Fibroblast of skin of left biceps (primary cell): ENCODE data around the gene ANO6.

Source experiments
- DNase-seq, 2 experiments: peaks; one replicate each; pipeline ENCODE4 v3.0.0-alpha.2; 2013; ENCODE audit warnings: low read depth in 2 of 2

Gene ANO6

DNA sequence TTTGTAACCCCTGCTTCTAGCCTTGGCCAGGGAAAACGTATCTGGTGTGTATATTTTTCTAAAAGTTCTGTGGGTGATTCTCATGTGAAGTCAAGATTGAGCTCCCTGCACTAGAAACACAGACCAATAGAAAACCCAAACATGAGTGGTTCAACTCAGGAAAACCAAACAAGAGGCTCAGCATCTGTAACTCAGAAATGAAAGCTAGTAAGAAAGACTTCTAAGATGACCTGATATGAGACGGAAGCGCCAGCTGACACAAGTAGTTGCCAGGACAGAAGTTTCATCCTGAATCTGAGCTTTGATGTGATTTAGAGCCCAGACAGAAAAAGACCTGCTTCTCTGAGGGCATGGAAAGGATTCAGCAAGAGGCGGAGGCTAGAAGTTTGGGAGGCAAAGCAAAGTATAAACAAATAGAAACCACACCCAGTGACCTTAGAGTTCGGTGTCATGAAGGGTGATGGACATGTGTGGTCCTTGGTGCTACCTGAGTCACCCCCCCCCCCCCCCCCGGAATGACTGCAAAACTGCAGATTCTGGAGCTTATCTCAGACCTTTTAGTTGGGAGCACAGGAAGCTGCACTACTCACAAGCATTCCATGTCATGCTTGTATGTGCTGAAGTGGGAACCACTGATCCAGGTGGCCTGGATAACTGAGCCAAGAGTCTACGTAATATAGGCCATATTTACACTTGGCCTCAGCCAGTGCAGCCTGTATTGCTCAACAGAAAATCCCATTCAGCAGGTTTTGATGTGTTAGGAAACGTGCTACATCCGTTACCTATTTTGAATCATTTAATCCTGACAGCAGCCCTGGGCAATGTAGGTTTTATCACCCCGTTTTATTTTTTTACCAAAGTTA, 191.3 kb downstream of the ANO6 start:
- DNase-seq = no peak

DNA sequence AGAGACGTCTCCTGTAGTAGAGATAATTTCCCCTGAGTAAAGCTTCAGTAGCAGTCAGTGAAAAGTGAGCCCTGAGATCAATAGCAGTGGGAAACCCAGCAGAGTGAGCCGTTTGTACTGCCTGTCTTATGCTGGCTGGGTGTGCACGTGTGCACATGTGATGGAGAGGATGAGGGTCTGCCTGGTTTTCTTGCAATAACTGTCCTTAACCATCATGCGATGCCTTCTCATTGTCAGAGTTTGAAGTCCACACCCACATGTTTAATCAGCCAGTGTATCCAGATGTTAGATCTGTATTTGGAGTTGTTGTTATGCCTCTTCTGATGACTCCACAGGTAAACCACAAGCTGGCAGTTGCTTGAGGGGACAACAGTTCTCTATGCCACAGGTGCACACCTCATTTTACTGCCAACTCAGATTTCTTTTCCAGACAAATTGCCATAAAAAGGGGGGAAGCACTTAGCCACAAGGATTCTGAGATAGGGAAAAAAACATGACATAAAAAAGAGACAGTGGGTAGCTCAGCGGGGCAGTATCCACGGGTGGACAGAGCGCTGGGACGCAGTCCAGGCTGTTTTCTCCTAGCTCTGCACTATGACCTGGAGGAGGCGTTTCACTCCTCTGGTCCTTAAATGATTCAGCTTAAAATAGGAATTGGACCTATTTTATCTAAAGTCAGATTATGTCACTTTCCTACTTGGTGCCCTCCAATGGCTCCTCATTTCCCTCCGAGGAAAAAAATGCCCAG, 192.3 kb downstream of the ANO6 start:
- DNase-seq = no peak

- DNase-seq = no peak
Measured at GRCh38 chr12:45408729-45409114, 192.8 kb downstream of the ANO6 start.

GRCh38 chr12:45409966-45410365, 194.1 kb downstream of the ANO6 start:
- peak in 1 of 2 experiments; percentile 40 for DNase-seq

DNA sequence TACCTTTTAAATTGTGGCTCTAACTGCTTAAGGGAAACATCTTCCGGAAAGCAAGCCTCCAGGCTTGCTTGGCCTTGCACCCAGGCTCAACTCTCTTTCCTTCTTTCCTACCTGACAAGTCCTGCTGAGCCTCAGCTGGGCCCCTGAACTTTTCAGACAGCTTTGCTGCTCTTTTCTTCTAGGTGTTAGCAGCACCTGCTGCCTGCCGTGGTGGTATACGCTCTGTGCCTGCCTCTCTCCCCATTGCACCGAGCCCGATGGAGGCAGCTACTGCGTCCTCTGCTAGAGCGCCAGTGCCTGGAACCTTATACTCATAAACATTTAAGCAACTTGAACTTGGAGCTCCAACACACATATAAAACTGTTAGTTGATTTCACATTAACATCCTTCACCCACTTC, 195.7 kb downstream of the ANO6 start:
- DNase-seq = no peak

- DNase-seq = peak; percentile 86
Measured at GRCh38 chr12:45415393-45415817, 199.5 kb downstream of the ANO6 start.

DNA sequence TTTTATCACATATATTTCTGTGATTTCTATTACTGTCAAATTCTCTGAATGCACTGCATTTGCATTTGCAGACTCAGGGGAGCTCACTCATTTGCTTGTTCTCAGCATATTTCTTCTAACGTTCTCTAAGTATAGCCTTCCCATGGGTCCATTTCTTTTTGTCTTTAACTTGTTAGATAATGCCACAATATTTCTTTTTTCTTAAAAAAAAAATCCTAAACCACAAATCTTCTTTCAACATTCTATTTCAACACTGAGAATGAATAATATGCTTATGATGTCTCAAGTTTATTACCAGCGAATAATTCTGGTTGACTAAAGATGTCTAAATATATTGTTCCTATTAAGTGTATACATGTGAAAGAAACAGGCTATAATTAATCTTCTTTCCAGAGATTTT, 200.2 kb downstream of the ANO6 start:
- DNase-seq = peak in 1 of 2 experiments; percentile 44

GRCh38 chr12:45418520-45418919, 202.6 kb downstream of the ANO6 start:
- DNase-seq = no peak

- DNase-seq = no peak
Measured at GRCh38 chr12:45419317-45419814, 203.5 kb downstream of the ANO6 start.

GRCh38 chr12:45421736-45422135, 205.8 kb downstream of the ANO6 start:
- DNase-seq = no peak

DNA sequence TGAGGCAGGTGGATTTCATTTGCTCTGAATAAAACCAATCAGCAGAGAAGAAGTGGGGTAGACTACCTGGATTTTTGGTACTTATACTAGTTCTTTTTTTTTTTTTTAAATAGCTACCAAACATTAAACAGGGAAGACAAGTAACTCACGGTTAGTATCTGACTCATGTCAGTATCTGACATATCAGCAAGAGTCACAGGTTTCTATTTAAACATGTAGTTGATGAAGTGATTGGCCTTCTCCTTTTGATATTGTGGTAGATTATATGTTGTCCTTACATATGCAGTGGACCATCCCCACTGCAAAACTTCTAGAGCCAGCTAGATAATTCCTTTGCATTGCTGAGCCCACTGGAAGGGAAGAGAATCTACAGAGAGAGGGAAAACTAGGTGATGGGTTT, 208.0 kb downstream of the ANO6 start:
- DNase-seq = no peak

DNA sequence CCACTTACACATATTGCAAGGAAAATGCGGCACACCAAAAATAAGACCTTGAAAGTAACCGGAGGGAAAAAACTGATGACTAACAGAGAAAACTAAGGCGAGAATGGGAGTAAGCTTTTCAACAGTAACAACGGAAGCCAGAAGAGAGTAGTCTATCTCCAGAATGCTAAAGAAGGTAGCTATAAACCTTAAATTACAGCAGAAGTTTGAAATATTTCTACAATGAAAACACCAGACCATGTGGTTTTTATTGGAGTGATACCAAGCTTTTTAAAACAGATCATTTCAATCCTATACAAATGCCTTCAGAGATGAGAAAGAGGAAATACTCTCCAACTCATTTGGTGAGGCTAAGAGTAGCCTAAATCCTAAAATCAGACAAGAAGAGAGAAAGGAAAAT, 209.5 kb downstream of the ANO6 start:
- peak; percentile 67 to 71 for DNase-seq

DNA sequence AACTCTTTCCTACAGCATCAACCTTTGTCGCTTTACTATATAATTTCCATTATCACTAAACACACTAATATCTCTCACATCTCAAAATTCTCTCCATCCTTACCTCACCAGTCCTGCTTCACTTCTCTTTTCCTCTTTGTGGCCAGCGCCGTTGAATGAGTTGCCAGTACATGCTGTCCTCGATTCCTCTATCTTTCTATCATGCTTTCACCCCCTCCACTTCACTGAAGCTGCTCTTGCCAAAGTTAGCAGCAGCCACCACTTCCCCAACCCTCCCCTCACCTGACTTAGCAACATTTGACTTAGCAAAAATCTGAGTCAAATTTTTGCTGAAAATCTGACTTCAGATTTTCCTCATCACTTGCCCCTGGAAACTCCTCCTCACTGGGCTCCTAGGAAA, 210.4 kb downstream of the ANO6 start:
- DNase-seq = no peak

- no peak for DNase-seq
Measured at GRCh38 chr12:45427042-45427441, 211.1 kb downstream of the ANO6 start.

DNA sequence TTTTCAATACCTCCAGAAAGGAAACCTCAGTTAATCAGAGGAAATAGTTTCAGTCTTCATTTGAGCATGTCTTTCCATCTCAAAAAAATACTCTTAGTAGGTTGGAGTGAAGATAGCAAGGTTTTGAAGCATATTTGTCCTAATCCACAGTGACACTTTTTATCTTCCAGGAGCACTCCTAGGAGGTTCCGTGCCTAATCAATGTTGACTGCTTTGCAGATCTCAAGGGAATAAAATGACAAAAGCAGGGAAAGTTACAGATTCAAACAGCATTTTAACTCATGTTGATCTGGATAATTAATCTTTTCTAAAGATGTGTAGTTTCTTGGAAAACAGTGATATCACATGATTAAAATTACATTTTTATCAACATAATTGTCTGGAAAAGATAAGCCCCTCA, 213.9 kb downstream of the ANO6 start:
- no peak for DNase-seq

- no peak for DNase-seq
Measured at GRCh38 chr12:45431126-45431525, 215.2 kb downstream of the ANO6 start.

- DNase-seq = no peak
Measured at GRCh38 chr12:45432710-45433109, 216.8 kb downstream of the ANO6 start.

DNA sequence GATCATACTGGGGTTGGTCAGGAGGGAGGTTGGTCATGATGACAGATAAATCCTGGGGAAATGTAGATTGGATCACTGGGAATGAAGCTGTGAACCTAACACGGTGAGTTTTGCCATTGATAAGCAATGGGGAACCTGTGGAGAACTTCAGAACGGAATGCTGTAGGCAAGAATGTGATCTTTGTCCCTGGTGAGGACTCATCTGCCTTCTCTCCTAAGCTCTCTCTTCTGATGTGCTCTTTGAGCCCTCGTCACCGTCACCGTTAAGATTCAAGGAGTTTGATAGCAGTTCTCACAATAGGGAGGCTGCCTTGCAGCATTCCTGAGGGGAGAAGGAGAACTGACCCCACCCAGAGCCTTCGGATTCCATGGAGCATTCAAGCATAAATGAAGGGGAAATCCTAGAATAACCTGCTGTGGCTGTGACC, 217.6 kb downstream of the ANO6 start:
- no peak for DNase-seq

GRCh38 chr12:45434094-45434493, 218.2 kb downstream of the ANO6 start:
- no peak for DNase-seq

GRCh38 chr12:45435945-45436710, 220.2 kb downstream of the ANO6 start:
- DNase-seq = no peak

DNA sequence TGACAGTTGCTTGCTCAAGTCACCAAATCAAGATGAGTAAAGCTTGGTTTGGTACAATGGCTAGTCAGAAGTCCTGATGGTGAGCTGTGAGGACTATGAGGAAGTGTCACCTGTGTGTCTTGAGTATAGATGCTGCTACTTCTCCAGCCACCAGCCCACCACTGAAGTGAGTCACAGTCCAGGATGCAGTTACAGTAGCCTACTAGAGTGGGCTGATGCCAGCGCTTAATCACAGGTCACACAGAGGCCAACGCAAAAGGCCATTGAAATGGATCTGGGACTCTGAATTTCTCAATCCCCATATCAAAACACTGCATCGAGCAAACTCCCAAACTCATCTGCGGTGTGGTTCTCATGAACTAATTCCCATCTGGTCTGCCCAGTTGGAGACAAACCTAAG, 223.1 kb downstream of the ANO6 start:
- DNase-seq = no peak

DNA sequence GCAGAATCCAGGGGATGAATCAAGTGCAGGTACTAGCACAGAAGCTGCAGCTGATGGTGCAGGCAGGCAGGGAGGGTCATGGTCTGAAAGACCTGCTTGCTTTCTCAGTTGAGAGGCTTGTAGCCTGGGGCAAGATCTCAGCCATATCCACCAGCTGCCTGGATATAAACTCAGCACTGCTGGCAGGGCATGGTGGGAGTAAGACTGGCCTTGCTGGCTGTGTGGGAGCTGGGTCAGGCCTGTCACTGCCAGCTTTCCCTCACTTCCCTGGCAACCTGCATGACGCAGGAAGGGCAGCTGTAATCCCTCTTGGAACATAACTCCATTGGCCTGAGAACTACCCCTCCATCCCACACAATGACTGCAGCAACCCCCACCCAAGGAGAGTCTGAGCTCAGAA, 230.1 kb downstream of the ANO6 start:
- no peak for DNase-seq
